ENCODE results near the gene PRR27.

PRR27 gene

DNA sequence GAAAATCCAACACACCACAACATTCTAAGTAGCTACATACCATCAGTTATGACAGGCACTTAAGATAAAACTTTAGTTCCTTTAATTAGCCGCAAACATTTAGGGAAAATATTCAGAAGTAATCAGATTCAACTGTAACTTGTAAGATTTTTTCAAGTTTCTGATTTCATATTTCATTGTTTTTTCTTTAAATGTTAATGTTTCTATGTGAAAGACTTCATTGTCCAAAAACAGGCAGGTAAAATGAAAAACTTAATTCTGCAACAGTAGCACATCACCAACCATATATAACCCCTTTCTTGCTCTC lies 29.9 kb downstream of the PRR27 start:
- H3K27me3 ChIP-seq: no peaks in the 10 kb centered on the region
- TF ChIP-seq, protein P1, sequence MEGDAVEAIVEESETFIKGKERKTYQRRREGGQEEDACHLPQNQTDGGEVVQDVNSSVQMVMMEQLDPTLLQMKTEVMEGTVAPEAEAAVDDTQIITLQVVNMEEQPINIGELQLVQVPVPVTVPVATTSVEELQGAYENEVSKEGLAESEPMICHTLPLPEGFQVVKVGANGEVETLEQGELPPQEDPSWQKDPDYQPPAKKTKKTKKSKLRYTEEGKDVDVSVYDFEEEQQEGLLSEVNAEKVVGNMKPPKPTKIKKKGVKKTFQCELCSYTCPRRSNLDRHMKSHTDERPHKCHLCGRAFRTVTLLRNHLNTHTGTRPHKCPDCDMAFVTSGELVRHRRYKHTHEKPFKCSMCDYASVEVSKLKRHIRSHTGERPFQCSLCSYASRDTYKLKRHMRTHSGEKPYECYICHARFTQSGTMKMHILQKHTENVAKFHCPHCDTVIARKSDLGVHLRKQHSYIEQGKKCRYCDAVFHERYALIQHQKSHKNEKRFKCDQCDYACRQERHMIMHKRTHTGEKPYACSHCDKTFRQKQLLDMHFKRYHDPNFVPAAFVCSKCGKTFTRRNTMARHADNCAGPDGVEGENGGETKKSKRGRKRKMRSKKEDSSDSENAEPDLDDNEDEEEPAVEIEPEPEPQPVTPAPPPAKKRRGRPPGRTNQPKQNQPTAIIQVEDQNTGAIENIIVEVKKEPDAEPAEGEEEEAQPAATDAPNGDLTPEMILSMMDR (IDR thresholded peaks at IDR 0.05): no peak
- no peaks in the 10 kb centered on the region for H3K4me1 ChIP-seq (ENCODE audit: control insufficient read depth in 1 of 2, insufficient read depth in 1 of 2, low read depth in 1 of 2, low read length in 1 of 2)
- H3K36me3 ChIP-seq: no peaks in the 10 kb centered on the region
- no peaks in the 10 kb centered on the region for H3K9me3 ChIP-seq
- H3K27ac ChIP-seq: no peak overlapping the region
- H3K4me3 ChIP-seq (ENCODE audit: low read depth in 1 of 2, low read length in 1 of 2): no peak overlapping the region

DNA sequence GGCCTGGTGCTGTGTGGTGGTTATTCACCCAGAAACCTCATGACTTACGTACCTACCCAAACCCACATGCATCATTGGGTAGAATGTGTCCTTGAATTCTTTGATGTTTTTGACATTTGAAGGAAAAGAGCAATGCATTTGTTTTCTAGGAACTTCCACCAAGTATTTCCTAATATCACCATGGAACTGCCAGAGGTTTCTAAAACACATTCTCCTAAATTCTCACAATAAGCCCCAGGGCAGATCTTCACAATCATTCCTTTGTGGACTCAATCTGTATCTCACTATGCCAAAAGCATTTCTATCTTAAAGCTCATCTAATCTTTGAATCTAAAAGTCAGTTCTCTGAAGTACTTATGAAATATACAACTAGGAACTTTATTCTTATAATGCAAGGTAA lies 33.2 kb downstream of the PRR27 start:
- Histone ChIP-seq H3K36me3 (no peaks in the 10 kb centered on the region), H3K27ac (no peak overlapping the region), H3K4me1 (ENCODE audit: control insufficient read depth in 1 of 2, insufficient read depth in 1 of 2, low read depth in 1 of 2, low read length in 1 of 2) (no peaks in the 10 kb centered on the region), H3K27me3 (no peaks in the 10 kb centered on the region), H3K4me3 (ENCODE audit: low read depth in 1 of 2, low read length in 1 of 2) (no peak overlapping the region), H3K9me3 (no peaks in the 10 kb centered on the region)
- TF ChIP-seq, protein P1 (IDR thresholded peaks at IDR 0.05): no peak

DNA sequence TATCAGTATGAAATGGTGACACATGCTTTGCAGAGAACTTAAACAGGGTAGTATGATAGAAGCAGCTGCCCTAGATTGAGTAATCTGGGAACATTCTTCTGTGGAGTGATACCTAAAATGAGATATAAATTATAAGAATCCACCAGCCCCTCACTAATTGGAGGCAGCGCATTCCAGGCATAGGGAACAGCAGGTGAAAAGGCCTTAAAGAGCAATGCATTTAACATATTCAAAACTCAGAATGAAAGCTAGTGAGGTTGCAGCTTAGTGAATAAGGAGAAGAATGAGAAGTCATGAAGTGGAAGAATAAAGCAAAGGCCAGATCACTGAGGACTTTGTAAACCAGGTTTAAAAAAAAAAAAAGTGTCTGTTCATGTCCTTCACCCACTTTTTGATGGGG lies 36.5 kb downstream of the PRR27 start:
- Histone ChIP-seq H3K9me3 (no peaks in the 10 kb centered on the region), H3K4me1 (ENCODE audit: control insufficient read depth in 1 of 2, insufficient read depth in 1 of 2, low read depth in 1 of 2, low read length in 1 of 2) (no peaks in the 10 kb centered on the region), H3K4me3 (ENCODE audit: low read depth in 1 of 2, low read length in 1 of 2) (no peak overlapping the region), H3K27ac (no peak overlapping the region), H3K27me3 (no peaks in the 10 kb centered on the region), H3K36me3 (no peaks in the 10 kb centered on the region)
- TF ChIP-seq, protein P1 (IDR thresholded peaks at IDR 0.05): no peak

DNA sequence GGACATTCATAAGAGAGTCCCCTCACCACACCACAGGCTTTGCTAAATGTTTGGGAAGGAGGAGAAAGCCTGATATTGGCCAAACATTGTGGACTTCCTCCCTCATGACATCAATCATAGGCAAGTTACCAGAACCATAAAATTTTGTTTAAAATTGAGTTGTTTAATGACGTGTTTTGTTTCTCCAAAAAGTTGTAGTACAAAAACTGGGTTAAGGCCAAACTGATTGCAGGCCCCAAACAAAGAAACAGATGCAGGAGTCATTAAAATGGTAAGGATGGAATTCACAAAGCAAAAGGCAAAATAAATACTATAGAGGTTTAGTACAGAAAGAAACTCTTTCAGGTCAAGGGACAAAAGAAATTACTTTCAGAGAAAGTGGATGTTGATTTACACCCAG lies 37.6 kb downstream of the PRR27 start:
- no peaks in the 10 kb centered on the region for H3K27me3 ChIP-seq
- H3K4me1 ChIP-seq (ENCODE audit: control insufficient read depth in 1 of 2, insufficient read depth in 1 of 2, low read depth in 1 of 2, low read length in 1 of 2): no peaks in the 10 kb centered on the region
- H3K36me3 ChIP-seq: no peaks in the 10 kb centered on the region
- no peaks in the 10 kb centered on the region for H3K9me3 ChIP-seq
- no peak overlapping the region for H3K27ac ChIP-seq
- no peak overlapping the region for H3K4me3 ChIP-seq (ENCODE audit: low read depth in 1 of 2, low read length in 1 of 2)
- TF ChIP-seq, protein P1 (IDR thresholded peaks at IDR 0.05): no peak

DNA sequence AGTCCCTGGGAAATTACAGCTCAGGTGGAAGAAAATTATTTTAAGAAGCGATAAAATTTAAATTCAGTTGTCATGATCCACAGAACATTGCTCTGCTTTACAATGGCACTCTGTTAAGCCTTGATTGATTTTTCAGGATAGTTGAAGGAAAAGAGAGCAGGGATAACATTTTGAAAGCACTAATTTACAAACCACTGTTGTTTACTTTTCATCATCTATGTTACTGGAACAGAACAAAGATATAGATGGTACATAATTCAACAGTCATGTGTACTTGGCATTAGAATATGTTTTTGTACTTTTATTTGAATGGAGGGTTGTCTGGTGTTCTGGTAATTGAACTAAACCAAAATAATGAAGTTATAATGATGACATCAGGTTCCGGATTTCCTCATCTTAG lies 38.9 kb downstream of the PRR27 start:
- Histone ChIP-seq H3K4me3 (ENCODE audit: low read depth in 1 of 2, low read length in 1 of 2) (no peak overlapping the region), H3K4me1 (ENCODE audit: control insufficient read depth in 1 of 2, insufficient read depth in 1 of 2, low read depth in 1 of 2, low read length in 1 of 2) (no peaks in the 10 kb centered on the region), H3K9me3 (no peaks in the 10 kb centered on the region), H3K36me3 (no peaks in the 10 kb centered on the region), H3K27ac (no peak overlapping the region), H3K27me3 (no peaks in the 10 kb centered on the region)
- TF ChIP-seq, protein P1 (IDR thresholded peaks at IDR 0.05): no peak

DNA sequence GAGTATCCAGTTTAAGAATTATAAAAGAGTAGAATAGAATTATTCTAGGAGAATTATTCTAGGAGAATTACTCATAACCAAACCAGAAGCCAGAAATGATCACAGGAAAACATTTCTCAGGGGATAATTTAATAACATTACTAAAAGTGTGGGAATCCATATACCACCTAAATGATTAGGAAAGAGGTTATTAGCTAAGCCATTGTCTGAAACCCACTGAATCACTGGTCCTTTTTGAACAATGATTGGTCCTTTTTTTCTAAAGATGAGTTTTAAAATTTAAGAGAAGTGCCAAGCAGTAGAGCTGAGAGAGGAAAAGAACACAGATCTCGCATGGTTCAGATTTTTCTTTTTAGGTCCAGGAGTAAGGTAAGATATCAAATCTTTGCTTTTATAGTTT lies 41.4 kb downstream of the PRR27 start, which contains the start of gene ODAM:
Gene ODAM, plus strand, starts transcription at position 301 of the 400 bp plus-strand sequence. CDS start 819 bp downstream, outside the sequence.
- Histone ChIP-seq H3K27ac (no peak within 1 kb of the TSS), H3K9me3 (no peaks in the 10 kb centered on the region), H3K27me3 (no peaks in the 10 kb centered on the region), H3K36me3 (no peaks in the 10 kb centered on the region), H3K4me1 (ENCODE audit: control insufficient read depth in 1 of 2, insufficient read depth in 1 of 2, low read depth in 1 of 2, low read length in 1 of 2) (no peaks in the 10 kb centered on the region), H3K4me3 (ENCODE audit: low read depth in 1 of 2, low read length in 1 of 2) (no peak within 1 kb of the TSS)
- TF ChIP-seq, protein P1 (IDR thresholded peaks at IDR 0.05): no peak

Data from neutrophil (primary cell).